ENCODE measurements around the gene MGLL. TPM values are rescaled to one million over a fixed set of nuclear protein-coding genes. Genes with fewer than 3 reads are reported as not detected.

Gene MGLL
- total RNA-seq, 2 experiments from 2014 or later = 0.28 to 0.38 TPM

DNA sequence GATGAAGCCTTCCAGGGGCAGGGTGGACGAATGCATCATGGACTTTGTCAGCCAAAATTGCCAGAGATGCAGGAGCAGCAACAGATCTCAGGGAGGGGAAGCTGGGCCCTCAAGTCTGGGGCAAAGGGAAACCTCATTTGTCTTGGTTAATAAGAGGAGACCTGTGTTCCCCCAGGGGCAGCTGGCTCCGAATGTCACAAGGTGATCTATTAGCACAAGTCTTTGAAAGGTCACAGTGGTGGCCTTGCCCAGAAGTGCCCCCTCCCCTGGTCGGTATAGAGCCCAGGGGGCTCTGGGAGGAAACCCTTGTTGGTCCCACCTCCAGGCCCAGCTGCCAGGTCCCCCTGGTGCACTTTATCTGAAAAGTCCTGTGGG, 103.4 kb downstream of the MGLL start:
- POLR2A ChIA-PET = no interaction called here
- intact Hi-C loops (cut with DNase I, micrococcal nuclease) = no loop called here
- Histone ChIP-seq H3K4me1 (ENCODE audit: insufficient read depth, low read length) (no peaks in the 10 kb centered on the region), H3K9me3 (ENCODE audit: control insufficient read depth in 1 of 2, insufficient read depth in 1 of 2, low read length in 2 of 2) (no peaks in the 10 kb centered on the region), H3K4me3 (ENCODE audit: low read length) (no peak overlapping the region), H3K36me3 (ENCODE audit: insufficient read depth, low read length) (no peaks in the 10 kb centered on the region), H3K27ac (ENCODE audit: low read depth in 1 of 2, low read length in 2 of 2) (no peak overlapping the region), H3K27me3 (ENCODE audit: control insufficient read depth in 1 of 2, insufficient read depth in 2 of 2, low read length in 2 of 2) (peaks cover 0 to 6% of the 10 kb centered on the region in 2 experiments)
- no peaks in the 10 kb centered on the region for H3K36me3 Mint-ChIP-seq (ENCODE audit: low read depth)
- ATAC-seq (ENCODE audit: poor library complexity) = no peak
- H3K4me1 Mint-ChIP-seq (ENCODE audit: low read depth) = no peaks in the 10 kb centered on the region
- H3K27me3 Mint-ChIP-seq = peaks cover 4% of the 10 kb centered on the region
- no peak overlapping the region for H3K27ac Mint-ChIP-seq
- TF ChIP-seq, protein P1, sequence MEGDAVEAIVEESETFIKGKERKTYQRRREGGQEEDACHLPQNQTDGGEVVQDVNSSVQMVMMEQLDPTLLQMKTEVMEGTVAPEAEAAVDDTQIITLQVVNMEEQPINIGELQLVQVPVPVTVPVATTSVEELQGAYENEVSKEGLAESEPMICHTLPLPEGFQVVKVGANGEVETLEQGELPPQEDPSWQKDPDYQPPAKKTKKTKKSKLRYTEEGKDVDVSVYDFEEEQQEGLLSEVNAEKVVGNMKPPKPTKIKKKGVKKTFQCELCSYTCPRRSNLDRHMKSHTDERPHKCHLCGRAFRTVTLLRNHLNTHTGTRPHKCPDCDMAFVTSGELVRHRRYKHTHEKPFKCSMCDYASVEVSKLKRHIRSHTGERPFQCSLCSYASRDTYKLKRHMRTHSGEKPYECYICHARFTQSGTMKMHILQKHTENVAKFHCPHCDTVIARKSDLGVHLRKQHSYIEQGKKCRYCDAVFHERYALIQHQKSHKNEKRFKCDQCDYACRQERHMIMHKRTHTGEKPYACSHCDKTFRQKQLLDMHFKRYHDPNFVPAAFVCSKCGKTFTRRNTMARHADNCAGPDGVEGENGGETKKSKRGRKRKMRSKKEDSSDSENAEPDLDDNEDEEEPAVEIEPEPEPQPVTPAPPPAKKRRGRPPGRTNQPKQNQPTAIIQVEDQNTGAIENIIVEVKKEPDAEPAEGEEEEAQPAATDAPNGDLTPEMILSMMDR (IDR thresholded peaks at IDR 0.05) = no peak
- CTCF ChIA-PET = no interaction called here
- H3K9me3 Mint-ChIP-seq = no peaks in the 10 kb centered on the region
- DNase-seq = no peak
- no peak overlapping the region for H3K4me3 Mint-ChIP-seq

GRCh38 chr3:127718245-127718915, 103.9 kb downstream of the MGLL start:
- Mint-ChIP-seq H3K9me3 (no peaks in the 10 kb centered on the region), H3K36me3 (ENCODE audit: low read depth) (no peaks in the 10 kb centered on the region), H3K4me1 (ENCODE audit: low read depth) (no peaks in the 10 kb centered on the region), H3K27me3 (peaks cover 4% of the 10 kb centered on the region), H3K27ac (no peak overlapping the region), H3K4me3 (no peak overlapping the region)
- intact Hi-C loops (cut with DNase I, micrococcal nuclease) = no loop called here
- Histone ChIP-seq H3K27me3 (ENCODE audit: control insufficient read depth in 1 of 2, insufficient read depth in 2 of 2, low read length in 2 of 2) (peaks cover 0 to 6% of the 10 kb centered on the region in 2 experiments), H3K9me3 (ENCODE audit: control insufficient read depth in 1 of 2, insufficient read depth in 1 of 2, low read length in 2 of 2) (no peaks in the 10 kb centered on the region), H3K36me3 (ENCODE audit: insufficient read depth, low read length) (no peaks in the 10 kb centered on the region), H3K4me3 (ENCODE audit: low read length) (no peak overlapping the region), H3K27ac (ENCODE audit: low read depth in 1 of 2, low read length in 2 of 2) (no peak overlapping the region), H3K4me1 (ENCODE audit: insufficient read depth, low read length) (no peaks in the 10 kb centered on the region)
- ChIA-PET CTCF (no interaction called here), POLR2A (no interaction called here)
- TF ChIP-seq, protein P1 (IDR thresholded peaks at IDR 0.05) = no peak
- DNase-seq (no peak), ATAC-seq (ENCODE audit: poor library complexity) (no peak)

- CTCF ChIA-PET = no interaction called here
- H3K36me3 Mint-ChIP-seq (ENCODE audit: low read depth) = no peaks in the 10 kb centered on the region
- no peak overlapping the region for H3K4me3 Mint-ChIP-seq
- peaks cover 0 to 3% of the 10 kb centered on the region in 2 experiments for H3K27me3 ChIP-seq (ENCODE audit: control insufficient read depth in 1 of 2, insufficient read depth in 2 of 2, low read length in 2 of 2)
- peaks cover 4% of the 10 kb centered on the region for H3K27me3 Mint-ChIP-seq
- H3K27ac Mint-ChIP-seq = no peak overlapping the region
- DNase-seq (no peak), ATAC-seq (ENCODE audit: poor library complexity) (no peak)
- H3K36me3 ChIP-seq (ENCODE audit: insufficient read depth, low read length) = no peaks in the 10 kb centered on the region
- intact Hi-C loops (cut with DNase I, micrococcal nuclease) = no loop called here
- H3K9me3 ChIP-seq (ENCODE audit: control insufficient read depth in 1 of 2, insufficient read depth in 1 of 2, low read length in 2 of 2) = no peaks in the 10 kb centered on the region
- POLR2A ChIA-PET = no interaction called here
- H3K27ac ChIP-seq (ENCODE audit: low read depth in 1 of 2, low read length in 2 of 2) = no peak overlapping the region
- H3K4me1 Mint-ChIP-seq (ENCODE audit: low read depth) = no peaks in the 10 kb centered on the region
- H3K9me3 Mint-ChIP-seq = no peaks in the 10 kb centered on the region
- H3K4me3 ChIP-seq (ENCODE audit: low read length) = no peak overlapping the region
- H3K4me1 ChIP-seq (ENCODE audit: insufficient read depth, low read length) = no peaks in the 10 kb centered on the region
- TF ChIP-seq, protein P1 (IDR thresholded peaks at IDR 0.05) = no peak
Observed at GRCh38 chr3:127717357-127718244, 104.7 kb downstream of the MGLL start.

Data from CD4-positive, alpha-beta T cell (primary cell).